HG03060 (cell line): ENCODE measurements around the gene CRELD2.

ENCODE experiments used
- ATAC-seq: cut with Tn5 transposase; IDR thresholded peaks from one replicate; pipeline ENCODE4 v1.9.1; 2021; ENCODE audit warnings: low read depth, moderate number of reproducible peaks; ENCODE audit not compliant: unreplicated experiment

The CRELD2 gene

DNA sequence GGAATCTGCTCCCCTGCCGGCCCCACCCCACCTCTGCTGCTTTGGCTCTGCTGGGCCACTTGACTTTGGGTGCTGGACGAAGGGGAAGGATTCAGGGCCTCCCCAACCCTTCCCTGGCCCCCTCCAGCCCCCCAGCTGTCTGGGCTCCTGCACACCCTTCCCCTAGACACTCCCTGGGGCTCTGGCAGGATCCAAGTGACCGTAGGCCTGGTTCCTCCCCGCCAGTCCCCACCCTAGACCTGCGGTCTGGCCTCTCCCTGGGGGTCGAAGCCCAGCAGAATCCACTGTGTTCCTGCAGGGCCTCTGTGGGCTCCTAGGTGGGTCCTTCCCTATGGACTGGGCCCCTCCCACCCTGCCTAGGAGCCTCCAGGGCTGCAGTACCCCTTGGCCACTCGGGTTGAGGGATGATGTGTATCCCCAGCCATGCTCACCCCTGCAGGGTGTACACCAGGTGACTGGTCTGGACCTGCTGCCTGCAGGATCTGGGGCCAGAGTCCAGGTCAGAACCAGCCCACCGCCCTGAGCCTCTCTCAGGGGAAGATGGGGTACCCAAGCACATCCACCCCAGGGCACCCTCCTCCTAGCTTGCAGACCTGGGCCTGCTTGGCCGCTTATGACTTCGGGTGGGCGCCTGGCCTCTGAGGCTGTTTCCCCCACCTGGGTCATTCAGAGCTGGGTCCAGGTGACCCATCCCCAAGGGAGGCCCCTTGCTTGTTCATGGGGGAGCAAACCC lies 47.8 kb downstream of the CRELD2 start:
- no peak for ATAC-seq

DNA sequence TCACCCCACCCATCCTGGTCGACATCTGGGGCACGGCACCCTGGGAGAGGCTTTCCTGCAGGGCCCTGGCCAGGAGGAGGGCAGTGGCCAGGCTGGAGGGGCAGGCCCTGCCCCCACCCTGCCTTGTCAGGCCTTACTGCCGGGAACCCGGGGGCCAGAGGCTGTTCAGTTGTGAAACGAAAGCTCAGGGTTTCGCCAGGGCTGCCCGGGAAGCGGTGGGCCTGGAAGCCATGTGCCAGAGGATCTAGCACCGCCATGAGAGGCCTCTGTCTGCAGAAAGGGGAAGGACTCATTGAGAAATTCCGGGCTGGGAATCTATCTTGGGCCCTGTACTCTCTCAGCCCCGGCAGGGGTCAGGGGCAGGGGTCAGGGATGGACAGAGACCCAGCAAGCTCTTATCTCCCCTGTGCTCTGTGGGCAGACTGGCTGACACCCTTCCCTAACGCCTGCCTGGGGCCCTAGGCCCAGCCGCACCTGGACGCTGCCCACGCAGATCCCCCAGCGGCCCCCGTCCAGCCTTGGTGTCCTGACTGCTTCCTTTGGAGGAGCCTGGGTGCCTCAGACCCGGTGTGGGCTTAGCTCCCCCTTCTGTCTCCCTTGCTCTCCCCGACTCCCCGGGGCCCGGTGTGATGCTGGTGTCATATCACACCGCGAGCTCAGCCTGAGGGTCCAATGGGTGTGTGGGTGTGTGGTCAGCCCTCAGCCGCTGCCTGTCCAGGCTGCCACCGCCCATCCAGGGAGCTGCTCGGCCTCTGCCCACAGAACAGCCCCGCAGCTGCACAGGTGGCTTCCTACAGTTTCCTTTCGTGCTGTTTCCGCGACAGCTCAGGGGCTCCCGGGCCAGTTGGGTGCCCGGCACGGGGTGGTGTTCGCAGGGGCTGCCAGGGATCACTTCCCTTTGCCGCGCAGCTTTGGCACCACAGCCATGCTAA lies 48.6 kb downstream of the CRELD2 start:
- no peak for ATAC-seq

DNA sequence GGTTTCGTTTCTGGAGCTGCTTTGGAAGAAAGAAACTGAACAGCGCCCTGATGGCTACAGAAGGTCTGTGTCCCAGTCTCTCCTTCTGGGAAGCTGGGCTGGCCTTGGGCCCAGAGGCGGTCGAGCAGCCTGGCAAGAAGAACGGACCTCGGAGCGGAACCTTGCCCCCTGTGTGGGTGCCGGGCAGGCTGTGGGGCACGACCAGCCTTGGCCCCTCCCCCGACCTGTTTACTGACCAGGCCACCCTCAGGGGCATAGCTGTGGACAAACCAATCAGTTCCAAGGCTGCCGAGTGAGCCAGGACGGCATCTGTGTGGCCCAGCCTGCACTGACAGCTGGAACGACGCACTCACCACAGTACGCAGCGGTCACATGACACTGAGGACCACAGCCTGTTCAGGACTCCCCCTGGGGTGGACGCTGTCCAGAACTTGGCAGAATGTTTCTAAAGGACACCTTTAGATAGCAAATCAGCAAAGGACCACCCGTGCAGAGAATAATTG lies 49.3 kb downstream of the CRELD2 start:
- ATAC-seq = no peak

DNA sequence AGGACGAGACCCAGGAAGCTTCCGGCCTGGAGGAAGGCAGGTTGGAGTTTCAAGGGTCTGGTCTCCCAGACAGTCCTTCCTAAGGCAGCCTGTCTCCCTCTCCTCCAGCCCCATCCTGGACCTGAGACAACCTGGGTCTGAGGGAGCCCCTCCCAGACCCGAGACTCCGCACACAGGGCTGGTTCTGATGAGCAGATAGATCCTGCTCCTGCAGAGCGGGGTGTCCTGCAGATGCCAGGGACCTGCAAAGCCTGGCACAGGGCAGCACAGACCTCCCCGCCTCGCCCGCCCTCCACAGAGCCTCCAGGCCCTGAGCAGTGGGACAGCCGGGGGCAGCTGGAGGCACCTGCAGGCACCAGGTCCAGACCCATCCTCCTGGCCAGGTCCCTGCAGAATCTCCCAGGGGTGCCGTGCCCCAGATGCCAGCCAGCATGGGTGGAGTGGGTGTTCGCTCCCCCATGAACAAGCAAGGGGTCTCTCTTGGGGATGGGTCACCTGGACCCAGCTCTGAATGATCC lies 49.9 kb downstream of the CRELD2 start:
- ATAC-seq = no peak

DNA sequence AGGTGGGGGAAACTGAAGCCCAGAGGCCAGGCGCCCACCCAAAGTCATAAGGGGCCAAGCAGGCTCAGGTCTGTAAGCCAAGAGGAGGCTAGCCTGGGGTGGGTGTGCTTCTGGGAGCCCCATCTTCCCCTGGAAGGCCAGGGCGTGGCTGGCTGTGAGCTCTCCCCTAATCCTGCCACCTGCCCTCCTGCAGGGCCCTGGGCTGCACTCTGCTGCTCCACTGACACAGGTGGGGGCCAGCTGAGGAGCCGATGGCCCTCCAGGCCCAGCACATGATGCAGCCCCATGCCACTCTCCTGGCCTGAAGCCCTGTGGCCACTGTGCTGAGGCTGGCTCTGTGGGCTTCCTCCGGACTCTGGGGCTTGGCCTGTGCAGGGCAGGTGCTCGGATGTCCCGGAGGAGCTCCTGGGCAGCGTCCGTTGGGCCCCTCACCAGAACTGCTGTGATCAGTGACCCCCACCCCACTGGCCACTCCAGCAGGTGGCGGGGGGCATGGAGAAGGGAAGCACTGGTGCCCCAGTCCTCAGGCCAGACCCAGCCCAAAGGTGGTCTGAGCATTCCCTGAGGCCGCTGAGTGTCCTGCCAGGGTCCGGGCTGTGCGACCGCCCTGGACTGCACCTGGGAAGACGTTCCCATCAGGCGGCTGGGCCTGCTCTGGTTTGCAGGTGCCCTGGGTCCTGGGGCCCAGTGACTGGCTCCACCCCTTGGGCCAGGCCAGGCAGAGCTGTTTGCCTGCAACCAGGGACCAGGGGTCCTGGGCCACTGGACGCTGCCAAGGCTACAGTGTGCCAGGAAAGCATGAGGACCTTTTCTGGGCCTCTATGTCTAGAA lies 50.6 kb downstream of the CRELD2 start:
- ATAC-seq = no peak

DNA sequence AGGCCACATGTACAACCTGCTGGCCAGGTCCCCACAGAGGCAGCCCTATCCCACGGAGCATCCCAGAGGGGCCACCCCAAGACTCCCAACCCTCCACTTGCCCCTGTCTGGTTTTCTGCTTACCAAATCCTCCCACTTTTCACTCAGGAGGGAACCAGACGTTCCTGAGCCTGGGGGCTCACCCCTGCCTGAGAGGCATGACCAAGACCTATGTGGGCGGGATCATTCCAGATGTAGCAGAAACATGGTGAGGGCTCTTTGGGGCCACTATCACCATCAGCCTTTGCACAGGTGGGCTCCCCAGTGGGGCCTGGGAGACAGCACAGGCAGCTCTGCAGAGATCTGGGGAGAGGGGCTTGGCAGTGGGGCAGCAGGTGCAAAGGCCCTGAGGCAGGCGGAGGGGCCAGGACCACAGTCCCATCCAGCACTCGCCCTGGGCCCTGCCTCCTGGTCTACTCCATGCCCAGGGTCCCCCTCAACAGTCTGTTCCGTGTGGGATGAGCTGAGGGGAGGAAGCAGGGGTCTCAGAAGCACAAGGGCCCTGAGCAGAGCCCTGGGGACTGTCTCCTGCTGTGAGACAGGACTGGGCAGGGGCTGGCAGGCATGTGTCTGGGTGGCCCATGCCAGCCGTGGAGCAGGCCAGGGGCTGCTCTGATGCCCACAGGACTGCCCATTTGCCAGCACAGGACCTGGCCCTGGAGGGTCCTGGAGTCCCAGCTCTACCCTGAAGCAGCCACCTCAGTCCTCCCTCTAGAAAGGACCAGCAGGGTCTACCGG lies 51.5 kb downstream of the CRELD2 start:
- ATAC-seq = peak; percentile 3

DNA sequence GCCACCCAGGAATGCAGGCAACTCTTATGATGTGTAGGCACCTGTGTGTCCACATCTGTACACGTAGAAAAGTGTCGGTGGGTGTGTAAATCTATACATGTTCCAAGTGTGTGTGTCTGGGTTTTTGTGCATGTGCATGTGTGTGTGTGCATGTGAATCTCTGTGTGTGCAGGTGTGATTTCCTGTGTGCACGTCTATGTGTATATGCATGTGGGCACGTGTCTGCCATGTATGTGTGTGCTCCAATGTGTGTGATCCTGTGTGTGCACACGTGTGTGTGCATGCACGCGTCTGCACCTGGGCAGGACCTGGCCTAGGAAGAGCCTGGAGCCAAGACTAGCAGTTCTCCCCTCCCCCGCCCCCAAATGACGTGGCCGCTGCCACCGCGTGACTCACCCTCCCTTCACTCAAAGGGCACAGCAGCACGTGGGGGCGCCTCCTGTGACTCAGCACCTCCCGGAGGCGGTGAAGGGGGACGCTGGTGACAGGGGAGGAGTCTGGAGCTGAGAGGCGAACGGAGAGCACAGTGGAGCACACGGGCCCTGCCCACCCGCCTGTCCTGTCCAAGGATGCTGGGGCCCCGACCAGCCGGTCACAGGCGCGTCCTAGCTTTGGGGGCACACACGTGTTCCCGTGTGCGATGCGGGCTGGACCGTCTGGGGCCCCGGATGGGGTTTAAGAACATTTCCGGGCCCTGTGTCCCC lies 52.2 kb downstream of the CRELD2 start:
- ATAC-seq = peak; percentile 35

DNA sequence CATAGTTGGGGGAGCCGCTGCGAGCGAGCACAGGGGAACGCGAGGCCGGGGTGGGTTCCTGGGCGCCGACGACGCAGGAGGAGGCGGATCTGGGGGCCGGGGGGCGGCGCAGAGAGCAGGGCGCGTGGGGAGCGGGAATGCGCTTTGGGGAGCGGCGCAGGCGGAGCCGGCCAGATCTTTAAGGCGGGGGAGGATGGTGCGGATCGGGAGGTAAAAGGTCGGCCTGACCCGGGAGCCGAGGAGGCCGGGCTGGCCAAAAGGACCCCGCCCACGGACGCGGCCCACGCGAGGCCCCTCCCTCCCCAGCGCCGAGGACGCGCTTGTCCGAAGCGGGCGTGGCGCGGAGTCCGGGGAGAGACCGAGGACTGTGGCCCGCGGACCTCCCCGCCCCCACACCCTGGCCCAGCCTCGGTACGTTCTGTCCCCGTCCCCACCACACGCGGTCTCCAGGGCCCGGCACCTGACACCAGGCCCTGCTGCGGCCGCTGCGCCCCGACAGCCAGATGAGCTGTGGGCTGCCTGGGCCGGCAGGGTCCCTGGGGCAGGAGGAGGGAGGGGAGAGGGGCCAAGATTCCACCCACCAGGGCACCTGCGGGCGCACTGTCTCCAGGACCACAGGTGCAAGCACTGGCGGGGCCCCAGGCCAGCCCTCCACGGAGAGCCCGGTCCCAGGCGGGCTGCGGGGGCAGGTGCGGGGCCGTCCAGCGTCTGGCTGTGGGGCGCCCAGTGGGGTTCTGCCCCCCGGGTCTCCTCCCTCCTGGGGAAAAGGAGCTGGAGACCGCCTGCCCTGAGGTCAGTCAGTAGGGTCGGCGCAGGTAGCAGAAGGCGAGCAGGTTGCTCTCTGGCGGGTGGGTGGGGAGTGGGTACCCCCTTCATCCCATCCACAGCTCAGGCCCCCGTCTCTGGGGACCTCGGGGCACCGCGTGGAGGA lies 53.1 kb downstream of the CRELD2 start:
- no peak for ATAC-seq

DNA sequence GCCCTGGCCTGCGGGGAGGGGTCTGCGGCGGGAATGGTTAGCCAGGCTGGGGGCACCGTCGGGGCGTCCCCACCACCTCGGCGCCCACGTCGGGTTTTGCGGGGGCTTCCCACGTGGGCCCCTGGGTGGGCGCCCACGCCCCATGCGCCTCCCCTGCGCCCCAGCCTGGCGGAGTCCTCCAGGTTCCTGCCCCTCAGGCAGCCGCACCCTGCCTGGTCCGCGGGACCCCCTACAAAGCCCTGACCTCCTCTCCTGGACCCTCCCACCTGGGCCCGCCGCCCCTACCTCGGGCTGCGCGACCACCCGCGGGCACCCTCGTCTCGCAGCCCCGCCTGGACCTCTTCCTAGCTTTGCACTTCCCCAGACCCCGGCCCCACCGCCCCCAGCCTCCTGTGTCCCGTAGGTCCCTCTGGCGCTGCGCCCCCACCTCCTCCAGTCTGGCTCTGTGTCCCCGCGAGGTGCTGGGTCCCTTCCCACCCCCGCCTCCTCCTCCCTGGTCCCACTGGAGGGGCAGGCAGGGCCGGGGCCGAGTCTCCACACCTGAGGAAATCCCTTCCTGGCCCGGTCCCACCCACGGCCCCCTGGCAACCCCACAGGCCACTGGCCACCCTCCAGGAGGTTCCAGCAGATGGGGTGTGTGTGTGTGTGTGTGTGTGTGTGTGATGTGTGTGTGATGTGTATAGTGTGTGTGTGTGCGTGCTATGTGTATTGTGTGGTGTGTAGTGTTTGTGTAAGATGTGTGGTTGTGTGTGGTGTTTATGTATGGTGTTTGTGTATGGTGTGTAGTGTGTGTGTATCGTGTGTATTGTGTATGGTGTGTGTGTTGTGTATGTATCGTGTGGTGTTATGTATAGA lies 54.0 kb downstream of the CRELD2 start:
- no peak for ATAC-seq

DNA sequence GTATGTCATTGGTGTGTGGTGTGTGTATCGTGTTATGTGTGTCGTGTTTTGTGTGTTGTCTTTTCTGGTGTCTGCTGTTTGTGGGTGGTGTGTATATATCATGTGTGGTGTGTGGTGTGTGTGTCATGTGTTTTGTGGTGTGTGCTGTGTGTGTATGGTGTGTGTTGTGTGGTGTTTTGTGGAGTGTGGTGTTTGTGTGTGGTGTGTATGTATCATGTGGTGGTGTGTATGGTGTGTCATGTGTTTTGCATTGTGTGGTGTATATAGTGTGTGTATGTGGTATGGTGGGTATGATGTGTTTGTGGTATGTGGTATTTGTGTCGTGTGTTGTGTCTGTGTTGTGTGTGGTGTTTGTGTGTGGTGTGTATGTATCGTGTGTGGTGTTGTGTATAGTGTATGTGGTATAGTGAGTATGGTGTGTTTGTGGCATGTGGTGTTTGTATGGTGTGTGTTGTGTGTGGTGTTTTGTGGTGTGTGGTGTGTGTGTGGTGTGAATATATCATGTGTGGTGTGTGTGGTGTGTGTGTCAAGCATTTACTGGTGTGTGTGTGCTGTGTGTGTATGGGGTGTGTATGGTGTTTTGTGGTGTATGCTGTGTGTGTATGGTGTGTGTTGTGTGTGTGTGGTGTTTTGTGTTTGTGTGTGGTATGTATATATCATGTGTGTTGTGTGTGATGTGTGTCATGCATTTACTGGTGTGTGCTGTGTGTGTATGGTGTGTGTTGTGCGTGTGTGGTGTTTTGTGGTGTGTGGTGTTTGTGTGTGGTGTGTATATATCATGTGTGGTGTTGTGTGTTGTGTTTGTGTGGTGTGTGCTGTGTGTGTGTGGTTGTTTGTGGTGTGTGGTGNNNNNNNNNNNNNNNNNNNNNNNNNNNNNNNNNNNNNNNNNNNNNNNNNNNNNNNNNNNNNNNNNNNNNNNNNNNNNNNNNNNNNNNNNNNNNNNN lies 54.9 kb downstream of the CRELD2 start:
- ATAC-seq = no peak

DNA sequence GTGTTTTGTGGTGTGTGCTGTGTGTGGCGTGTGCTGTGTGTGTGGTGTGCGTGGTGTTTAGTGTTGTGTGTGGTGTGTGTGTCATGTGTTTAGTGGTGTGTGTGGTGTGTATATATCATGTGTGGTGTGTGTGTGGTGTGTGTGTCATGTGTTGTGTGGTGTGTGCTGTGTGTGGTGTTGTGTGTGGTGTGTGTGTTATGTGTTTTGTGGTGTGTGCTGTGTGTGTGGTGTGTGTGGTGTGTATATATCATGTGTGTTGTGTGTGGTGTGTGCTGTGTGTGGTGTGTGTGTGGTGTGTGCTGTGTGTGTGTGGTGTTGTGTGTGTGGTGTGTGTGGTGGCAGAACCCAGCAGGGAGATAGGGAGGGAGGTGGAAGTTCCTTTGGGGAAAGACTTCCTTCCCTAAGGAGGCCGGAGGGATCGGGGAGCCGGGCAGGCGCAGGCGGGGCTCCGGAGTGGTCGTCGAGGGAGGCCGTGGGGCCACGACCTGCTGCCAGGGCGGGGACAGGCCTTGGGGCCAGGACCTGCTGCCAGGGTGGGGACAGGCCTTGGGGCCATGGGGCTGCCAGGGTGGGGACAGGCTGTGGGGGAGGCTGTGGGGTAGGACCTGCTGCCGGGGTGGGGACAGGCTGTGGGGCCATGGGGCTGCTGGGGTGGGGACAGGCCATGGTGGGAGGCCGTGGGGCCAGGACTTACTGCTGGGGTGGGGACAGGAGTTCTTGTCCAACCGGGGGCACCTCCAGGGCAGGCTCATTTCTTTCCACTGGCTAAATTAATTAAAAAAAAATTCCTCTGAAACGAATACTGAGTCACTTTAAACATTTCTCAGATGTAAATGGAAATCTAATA lies 57.3 kb downstream of the CRELD2 start:
- no peak for ATAC-seq

DNA sequence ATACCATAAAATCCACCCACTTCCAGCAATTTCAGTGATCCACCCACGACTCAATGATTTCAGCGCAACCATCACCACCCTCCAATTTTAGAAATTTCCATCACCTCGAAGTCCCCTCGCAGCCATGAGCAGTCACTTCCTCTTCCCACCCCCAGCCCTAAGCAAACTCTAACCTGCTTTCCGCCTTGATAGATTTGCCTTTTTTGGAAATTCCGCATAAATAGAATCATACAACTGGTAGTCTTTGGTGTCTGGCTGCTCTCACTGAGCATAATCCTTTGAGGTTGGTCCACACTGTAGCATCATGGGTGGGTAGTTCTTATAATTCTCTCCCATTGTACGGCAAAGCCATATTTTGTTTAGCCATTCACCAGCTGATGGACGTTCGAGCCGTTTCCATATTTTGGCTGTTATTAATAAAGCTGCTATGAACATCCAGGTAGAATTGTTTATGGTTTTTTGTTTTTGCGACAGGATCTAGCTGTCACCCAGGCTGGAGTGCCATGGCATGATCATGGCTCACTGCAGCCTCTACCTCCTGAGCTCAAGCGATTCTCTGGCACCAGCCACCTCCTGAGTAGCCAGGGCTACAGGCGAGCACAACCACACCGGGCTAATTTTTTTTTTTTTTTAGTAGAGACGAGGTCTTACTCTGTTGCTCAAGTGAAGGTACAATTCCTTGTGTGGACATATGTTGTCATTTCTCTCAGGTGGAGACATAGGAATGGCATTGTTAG lies 58.2 kb downstream of the CRELD2 start:
- ATAC-seq = no peak
